Hematopoietic multipotent progenitor cell treated with erythropoietin and hydrocortisone succinate and interleukin-3 and kit ligand, for 4 days (in vitro differentiated cells): ENCODE data around the gene METTL5.
"Not testable (repeated sequence)": the region's sequence is repeated elsewhere in the genome, so short reads cannot be mapped to it uniquely, and the experiment has no call there.

ENCODE experiments used
- DNase-seq: peaks from one replicate; pipeline ENCODE4 v3.0.0-alpha.2; 2015

METTL5 gene

GRCh38 chr2:169828141-169828811 lies 3.6 kb upstream of the METTL5 start:
- peak; percentile 83 for DNase-seq

- peak; percentile 97 for DNase-seq
Observed at GRCh38 chr2:169827272-169828140, 2.8 kb upstream of the METTL5 start, which contains the start of gene UBR3. UBR3 (plus strand) TSS chr2:169827454; CDS start chr2:169827508, 54 bp downstream.

- no peak for DNase-seq
Observed at GRCh38 chr2:169823996-169824372, 721 bp downstream of the METTL5 start.

GRCh38 chr2:169822785-169823392 lies 1.8 kb downstream of the METTL5 start:
- no peak for DNase-seq

- DNase-seq: no peak
Observed at GRCh38 chr2:169822036-169822435, 2.7 kb downstream of the METTL5 start.

- peak; percentile 31 for DNase-seq
Observed at GRCh38 chr2:169820101-169820500, 4.6 kb downstream of the METTL5 start.

GRCh38 chr2:169819106-169819505 lies 5.6 kb downstream of the METTL5 start:
- DNase-seq: no peak

GRCh38 chr2:169818241-169818640 lies 6.5 kb downstream of the METTL5 start:
- DNase-seq: no peak

GRCh38 chr2:169817369-169817768 lies 7.3 kb downstream of the METTL5 start:
- DNase-seq: not testable (repeated sequence)

- not testable (repeated sequence) for DNase-seq
Observed at GRCh38 chr2:169816961-169817360, 7.7 kb downstream of the METTL5 start.

- no peak for DNase-seq
Observed at GRCh38 chr2:169815849-169816248, 8.9 kb downstream of the METTL5 start.

GRCh38 chr2:169808221-169808620 lies 16.5 kb downstream of the METTL5 start:
- no peak for DNase-seq

- no peak for DNase-seq
Observed at GRCh38 chr2:169806586-169806985, 18.1 kb downstream of the METTL5 start.

- DNase-seq: no peak
Observed at GRCh38 chr2:169803480-169803879, 21.2 kb downstream of the METTL5 start.

- DNase-seq: peak; percentile 98
Observed at GRCh38 chr2:169798718-169799592, 25.8 kb downstream of the METTL5 start, which contains the start of gene SSB. SSB (plus strand) TSS chr2:169798871; CDS start chr2:169800961, 2,090 bp downstream.

GRCh38 chr2:169798397-169798717 lies 26.3 kb downstream of the METTL5 start:
- DNase-seq: no peak

- no peak for DNase-seq
Observed at GRCh38 chr2:169797601-169798000, 27.1 kb downstream of the METTL5 start.

- DNase-seq: no peak
Observed at GRCh38 chr2:169796441-169796840, 28.3 kb downstream of the METTL5 start.

- no peak for DNase-seq
Observed at GRCh38 chr2:169795181-169795580, 29.5 kb downstream of the METTL5 start.

GRCh38 chr2:169790581-169790980 lies 34.1 kb downstream of the METTL5 start:
- no peak for DNase-seq

- no peak for DNase-seq
Observed at GRCh38 chr2:169782513-169782912, 42.2 kb downstream of the METTL5 start.

GRCh38 chr2:169781249-169782013 lies 43.3 kb downstream of the METTL5 start:
- no peak for DNase-seq
